IMR-90 (cell line): ENCODE results near the gene IRGM. TPM values are rescaled to one million over a fixed set of nuclear protein-coding genes. Genes with fewer than 3 reads are reported as not detected.

Source experiments
- ATAC-seq: fragments of 200-7000 bp; cut with Tn5 transposase; 2 replicates; pipeline ENCODE4 v1.9.1; 2020; ENCODE audit warnings: low read depth, mild to moderate bottlenecking, moderate library complexity
- BruUV-seq: library from RNA; stranded (reverse); fragments of 400-500 nt; replicated peaks from 2 replicates; lab custom pipeline; 2021; lab: Mats Ljungman, UMichigan
- CTCF ChIA-PET: fragments of 300-600 bp; formaldehyde crosslinking; extraction: SDS; loops from one replicate; lab custom pipeline; 2021; ENCODE audit warnings: antibody characterized with exemption; lab: Yijun Ruan, JAX
- POLR2A ChIA-PET: fragments of 300-600 bp; sonication (Branson Sonifier 250); formaldehyde crosslinking; loops from one replicate; lab custom pipeline; 2022; ENCODE audit warnings: antibody characterized with exemption; ENCODE audit not compliant: unreplicated experiment; lab: Charles Lee
- DNase-seq: peaks from one replicate; pipeline ENCODE4 v3.0.0; 2013
- H2AFZ ChIP-seq: replicated peaks from 2 replicates; pipeline ENCODE3; 2013; ENCODE audit warnings: low read length, mild to moderate bottlenecking; ENCODE audit not compliant: poor library complexity
- H2AK5ac ChIP-seq: 2 replicates; pipeline ENCODE4 v1.6.1; 2013; ENCODE audit warnings: low read depth, low read length, inconsistent platforms
- H2AK9ac ChIP-seq: replicated peaks from 2 replicates; pipeline ENCODE3; 2013; ENCODE audit warnings: mild to moderate bottlenecking, low read depth, low read length, moderate library complexity; ENCODE audit not compliant: poor library complexity
- H2BK120ac ChIP-seq: 2 replicates; pipeline ENCODE4 v1.6.1; 2013; ENCODE audit warnings: low read depth, low read length, inconsistent platforms
- H2BK15ac ChIP-seq: 3 replicates; pipeline ENCODE4 v1.6.1; 2013; ENCODE audit warnings: low read depth, low read length, inconsistent platforms
- H2BK20ac ChIP-seq: 2 replicates; pipeline ENCODE4 v1.6.1; 2013; ENCODE audit warnings: low read depth, mild to moderate bottlenecking, inconsistent platforms, low read length, moderate library complexity
- H2BK5ac ChIP-seq: 2 replicates; pipeline ENCODE4 v1.6.1; 2013; ENCODE audit warnings: mild to moderate bottlenecking, low read depth, low read length, inconsistent platforms; ENCODE audit not compliant: poor library complexity, severe bottlenecking
- H3K14ac ChIP-seq: replicated peaks from 2 replicates; pipeline ENCODE4 v1.6.1; 2013; ENCODE audit warnings: low read depth, low read length, inconsistent platforms
- H3K18ac ChIP-seq: 2 replicates; pipeline ENCODE4 v1.6.1; 2013; ENCODE audit warnings: low read depth, low read length, control low read depth
- H3K23ac ChIP-seq: 2 replicates; pipeline ENCODE4 v1.6.1; 2013; ENCODE audit warnings: low read depth, low read length, inconsistent platforms
- H3K27ac ChIP-seq: 2 replicates; pipeline ENCODE4 v1.5.1; 2013; ENCODE audit warnings: mild to moderate bottlenecking, control low read depth, low read length; ENCODE audit not compliant: insufficient read depth
- H3K27me3 ChIP-seq: 2 replicates; pipeline ENCODE4 v1.6.1; 2013; ENCODE audit warnings: low read length; ENCODE audit not compliant: control insufficient read depth, insufficient read depth
- H3K36me3 ChIP-seq: 2 replicates; pipeline ENCODE4 v1.6.1; 2013; ENCODE audit warnings: low read length, mixed read lengths; ENCODE audit not compliant: control insufficient read depth, insufficient read depth
- H3K4ac ChIP-seq: 2 replicates; pipeline ENCODE4 v1.6.1; 2013; ENCODE audit warnings: low read depth, low read length, inconsistent platforms
- H3K4me1 ChIP-seq: 2 replicates; pipeline ENCODE4 v1.6.1; 2013; ENCODE audit warnings: low read length, mixed read lengths; ENCODE audit not compliant: control insufficient read depth, insufficient read depth
- H3K4me2 ChIP-seq: 2 replicates; pipeline ENCODE4 v1.6.1; 2013; ENCODE audit warnings: low read depth, mild to moderate bottlenecking, control low read depth, low read length, moderate library complexity
- H3K4me3 ChIP-seq: 2 replicates; pipeline ENCODE4 v1.5.1; 2013; ENCODE audit warnings: low read depth, mild to moderate bottlenecking, control low read depth, low read length, moderate library complexity; ENCODE audit not compliant: insufficient read depth
- H3K56ac ChIP-seq: 2 replicates; pipeline ENCODE4 v1.6.1; 2013; ENCODE audit warnings: low read length, inconsistent platforms; ENCODE audit not compliant: insufficient read depth; ENCODE audit errors: extremely low read depth
- H3K79me1 ChIP-seq, 2 experiments: 2 replicates each; pipeline ENCODE4 v1.6.1; 2013; ENCODE audit warnings: low read length in 2 of 2, inconsistent platforms in 1 of 2, low read depth in 1 of 2
- H3K9ac ChIP-seq: 2 replicates; pipeline ENCODE4 v1.6.1; 2013; ENCODE audit warnings: low read depth, low read length, control low read depth
- H3K9me1 ChIP-seq: 2 replicates; pipeline ENCODE4 v1.6.1; 2013; ENCODE audit warnings: low read length, inconsistent platforms; ENCODE audit not compliant: insufficient read depth
- H3K9me3 ChIP-seq: 2 replicates; pipeline ENCODE4 v1.6.1; 2013; ENCODE audit warnings: low read length; ENCODE audit not compliant: control insufficient read depth, insufficient read depth
- H4K20me1 ChIP-seq: 2 replicates; pipeline ENCODE4 v1.6.1; 2013; ENCODE audit warnings: low read length, inconsistent platforms; ENCODE audit not compliant: insufficient read depth
- H4K5ac ChIP-seq: 2 replicates; pipeline ENCODE4 v1.6.1; 2013; ENCODE audit warnings: mild to moderate bottlenecking, low read depth, low read length, control low read depth
- H4K8ac ChIP-seq, 2 experiments: 2 replicates each; pipeline ENCODE4 v1.6.1; 2013; ENCODE audit warnings: low read depth in 2 of 2, low read length in 2 of 2, control low read depth in 1 of 2, inconsistent platforms in 1 of 2
- H4K91ac ChIP-seq: 2 replicates; pipeline ENCODE4 v1.6.1; 2013; ENCODE audit warnings: low read depth, low read length, inconsistent platforms; ENCODE audit not compliant: insufficient read depth
- CHD1 ChIP-seq: IDR thresholded peaks from 2 replicates; pipeline ENCODE4 v1.6.1; 2012; ENCODE audit warnings: low read depth, low read length, improper control_type of control experiment
- MAFK ChIP-seq: IDR thresholded peaks from 2 replicates; pipeline ENCODE4 v1.6.1; 2012; ENCODE audit warnings: low read depth, low read length, improper control_type of control experiment
- MXI1 ChIP-seq: IDR thresholded peaks from 2 replicates; pipeline ENCODE4 v1.6.1; 2012; ENCODE audit warnings: low read depth, mild to moderate bottlenecking, low read length, moderate library complexity, borderline replicate concordance
- NFE2L2 ChIP-seq: fragments of 150-350 bp; IDR thresholded peaks from 2 replicates; pipeline ENCODE4 v1.6.1; 2016; ENCODE audit warnings: low read depth, mild to moderate bottlenecking, low read length
- USF2 ChIP-seq: fragments of 150-350 bp; IDR thresholded peaks from 2 replicates; pipeline ENCODE4 v1.6.1; 2017; ENCODE audit warnings: mild to moderate bottlenecking, antibody characterized with exemption, low read length, low read depth
- dilution Hi-C: fragments of 300-500 bp; cut with HindIII; formaldehyde crosslinking; loops from one replicate; pipeline ENCODE4 v1.14.3; 2018; ENCODE audit warnings: low sequenced_read_pairs; ENCODE audit not compliant: unreplicated experiment
- in situ Hi-C: fragments of 300-500 bp; cut with MboI; formaldehyde crosslinking; loops from 3 replicates; pipeline ENCODE4 v1.14.3; 2019; ENCODE audit warnings: low sequenced_read_pairs, inconsistent platforms, mixed read lengths
- intact Hi-C: fragments of 100-400 bp; cut with micrococcal nuclease; formaldehyde crosslinking; loops from 2 replicates; pipeline ENCODE4 v1.10.0; 2022
- polyA plus RNA-seq, 3 experiments: library from polyadenylated mRNA; depleted of rRNA; stranded (reverse); fragments of >200 nt; gene quantifications; 2 replicates each; pipeline ENCODE4 v1.2.3, GENCODE V29; 2012; ENCODE audit warnings: low replicate concordance in 1 of 3
- total RNA-seq: library from RNA; depleted of rRNA; stranded (reverse); fragments of >200 nt; gene quantifications from 2 replicates; pipeline ENCODE4 v1.2.3, GENCODE V29; 2012
- TF ChIP-seq, protein P1 (sequence below): conservative IDR thresholded peaks from 2 replicates; pipeline ENCODE4 v1.5.1; 2012; ENCODE audit warnings: mild to moderate bottlenecking, low read depth, low read length, improper control_type of control experiment

Gene IRGM
- total and polyA plus RNA-seq, 2 of the 4 experiments (the other 2 are of a cell fraction): not detected

GRCh38 chr5:150879358-150879757, 33.0 kb downstream of the IRGM start:
- CTCF ChIA-PET: no interaction called here
- Histone ChIP-seq H2BK5ac (no peak overlapping the region), H2BK120ac (no peak overlapping the region), H3K27ac (no peak overlapping the region), H3K56ac (no peak overlapping the region), H3K14ac (no peak overlapping the region), H2AK5ac (no peak overlapping the region), H4K8ac (no peak overlapping the region), H2AK9ac (no peak overlapping the region), H3K9me3 (peaks cover 10% of the 10 kb centered on the region), H3K4ac (no peak overlapping the region), H3K4me1 (no peaks in the 10 kb centered on the region), H2BK20ac (no peak overlapping the region), H3K4me3 (no peak overlapping the region), H3K23ac (no peak overlapping the region), H4K5ac (no peak overlapping the region), H4K20me1 (no peaks in the 10 kb centered on the region), H2BK15ac (no peak overlapping the region), H3K79me1 (no peaks in the 10 kb centered on the region), H4K91ac (no peak overlapping the region), H2AFZ (no peak overlapping the region), H3K9me1 (no peaks in the 10 kb centered on the region), H3K36me3 (no peaks in the 10 kb centered on the region), H3K18ac (no peak overlapping the region), H3K4me2 (no peak overlapping the region), H3K27me3 (no peaks in the 10 kb centered on the region), H3K9ac (no peak overlapping the region)
- ATAC-seq (peak; percentile 73), DNase-seq (no peak)
- no TSS peak for BruUV-seq
- POLR2A ChIA-PET: no interaction called here
- in situ Hi-C loops (no loop called here), intact Hi-C loops (no loop called here), dilution Hi-C loops (no loop called here)
- no peak for TF ChIP-seq USF2
- TF ChIP-seq MAFK: no peak
- TF ChIP-seq MXI1: no peak
- no peak for TF ChIP-seq NFE2L2
- TF ChIP-seq, protein P1, sequence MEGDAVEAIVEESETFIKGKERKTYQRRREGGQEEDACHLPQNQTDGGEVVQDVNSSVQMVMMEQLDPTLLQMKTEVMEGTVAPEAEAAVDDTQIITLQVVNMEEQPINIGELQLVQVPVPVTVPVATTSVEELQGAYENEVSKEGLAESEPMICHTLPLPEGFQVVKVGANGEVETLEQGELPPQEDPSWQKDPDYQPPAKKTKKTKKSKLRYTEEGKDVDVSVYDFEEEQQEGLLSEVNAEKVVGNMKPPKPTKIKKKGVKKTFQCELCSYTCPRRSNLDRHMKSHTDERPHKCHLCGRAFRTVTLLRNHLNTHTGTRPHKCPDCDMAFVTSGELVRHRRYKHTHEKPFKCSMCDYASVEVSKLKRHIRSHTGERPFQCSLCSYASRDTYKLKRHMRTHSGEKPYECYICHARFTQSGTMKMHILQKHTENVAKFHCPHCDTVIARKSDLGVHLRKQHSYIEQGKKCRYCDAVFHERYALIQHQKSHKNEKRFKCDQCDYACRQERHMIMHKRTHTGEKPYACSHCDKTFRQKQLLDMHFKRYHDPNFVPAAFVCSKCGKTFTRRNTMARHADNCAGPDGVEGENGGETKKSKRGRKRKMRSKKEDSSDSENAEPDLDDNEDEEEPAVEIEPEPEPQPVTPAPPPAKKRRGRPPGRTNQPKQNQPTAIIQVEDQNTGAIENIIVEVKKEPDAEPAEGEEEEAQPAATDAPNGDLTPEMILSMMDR: no peak
- TF ChIP-seq CHD1: no peak
